GM13976 (cell line): Measurements from ENCODE around the gene PLEKHA8.

Experiments used
- DNase-seq: peaks from one replicate; pipeline ENCODE4 v3.0.0; 2012; ENCODE audit warnings: low spot score
- CTCF ChIP-seq: IDR thresholded peaks from 2 replicates; pipeline ENCODE4 v1.5.1; 2012; ENCODE audit warnings: borderline replicate concordance, mild to moderate bottlenecking; ENCODE audit not compliant: insufficient read depth; ENCODE audit errors: extremely low read depth, missing control alignments, control extremely low read depth
- in situ Hi-C: fragments of 300-500 bp; cut with MboI; formaldehyde crosslinking; loops from one replicate; pipeline ENCODE4 v1.12.0; 2022; ENCODE audit warnings: low sequenced_read_pairs, mixed read lengths, inconsistent platforms; ENCODE audit not compliant: unreplicated experiment

Gene PLEKHA8

GRCh38 chr7:30176463-30177109, 148.4 kb downstream of the PLEKHA8 start:
- no peak for TF ChIP-seq CTCF
- in situ Hi-C loops = no loop called here
- no peak for DNase-seq

- in situ Hi-C loops = no loop called here
- no peak for DNase-seq
- no peak for TF ChIP-seq CTCF
Observed at GRCh38 chr7:30177186-30177585, 149.0 kb downstream of the PLEKHA8 start.

GRCh38 chr7:30177965-30178364, 149.8 kb downstream of the PLEKHA8 start:
- TF ChIP-seq CTCF = no peak
- in situ Hi-C loops = no loop called here
- no peak for DNase-seq

- peak; percentile 34 for DNase-seq
- no peak for TF ChIP-seq CTCF
- in situ Hi-C loops = no loop called here
Observed at GRCh38 chr7:30178748-30179436, 150.7 kb downstream of the PLEKHA8 start.
